ENCODE measurements around the gene LSM5.

Gene LSM5

DNA sequence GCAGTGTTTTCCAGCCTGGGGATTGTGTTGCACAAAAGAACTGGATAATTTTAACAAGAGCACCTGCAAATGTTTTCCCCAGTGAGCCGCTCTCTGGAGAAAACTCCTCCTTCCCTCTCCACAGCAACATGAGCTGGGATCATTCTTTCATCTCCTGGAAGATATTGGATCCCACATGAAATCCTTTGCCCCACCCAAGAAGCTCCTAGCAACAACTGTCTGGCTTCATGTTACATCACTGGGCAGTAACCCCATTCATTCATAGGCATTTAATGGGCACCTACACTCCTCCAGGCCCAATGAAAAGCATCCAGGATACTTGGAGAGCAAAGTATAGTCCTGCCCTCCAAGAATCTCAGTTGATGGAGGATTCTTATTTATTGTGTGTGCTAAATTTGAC is 27.2 kb downstream of the LSM5 start:
- no peak for DNase-seq

DNA sequence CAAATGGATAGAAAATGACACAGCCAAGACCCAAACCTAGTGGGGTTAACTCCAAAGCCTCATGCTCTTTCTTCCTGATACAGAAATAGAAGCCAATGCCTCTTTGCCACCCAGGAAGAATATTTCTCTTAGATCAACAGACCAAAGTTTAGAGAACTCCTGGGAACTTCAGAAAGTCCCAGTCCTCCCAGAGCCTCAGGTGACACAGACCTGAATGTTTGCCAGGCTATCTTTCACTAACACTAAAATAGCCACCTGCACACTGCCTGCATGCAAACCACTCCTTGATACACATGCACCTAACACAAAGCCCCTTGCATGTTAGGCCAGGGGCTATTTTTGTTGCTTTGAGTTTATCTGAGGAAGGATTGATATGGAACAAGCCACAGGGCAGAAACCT is 27.7 kb downstream of the LSM5 start:
- no peak for DNase-seq

DNA sequence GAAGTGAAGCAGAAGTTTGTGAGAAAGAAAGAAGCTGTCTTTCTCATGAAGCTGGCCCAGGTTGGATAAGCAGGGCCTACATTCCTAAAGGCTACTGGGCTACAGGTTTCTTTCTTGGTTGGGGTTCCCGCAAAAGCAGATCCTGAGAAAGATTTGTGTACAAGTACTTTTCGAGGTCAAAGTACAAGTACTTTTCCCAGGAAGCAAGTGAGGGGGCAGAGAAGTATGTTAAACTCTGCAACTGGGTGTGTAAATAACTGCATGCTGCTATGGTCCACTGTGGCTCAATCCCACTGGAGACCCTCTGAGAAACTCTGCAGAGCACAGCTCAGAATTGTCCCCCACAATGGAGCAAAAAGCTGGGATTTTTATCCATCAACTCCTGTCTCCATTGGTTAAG is 28.7 kb downstream of the LSM5 start:
- no peak for DNase-seq

GRCh38 chr7:32459788-32460187 is 30.4 kb downstream of the LSM5 start:
- no peak for DNase-seq

GRCh38 chr7:32458025-32458424 is 32.2 kb downstream of the LSM5 start:
- no peak for DNase-seq

DNA sequence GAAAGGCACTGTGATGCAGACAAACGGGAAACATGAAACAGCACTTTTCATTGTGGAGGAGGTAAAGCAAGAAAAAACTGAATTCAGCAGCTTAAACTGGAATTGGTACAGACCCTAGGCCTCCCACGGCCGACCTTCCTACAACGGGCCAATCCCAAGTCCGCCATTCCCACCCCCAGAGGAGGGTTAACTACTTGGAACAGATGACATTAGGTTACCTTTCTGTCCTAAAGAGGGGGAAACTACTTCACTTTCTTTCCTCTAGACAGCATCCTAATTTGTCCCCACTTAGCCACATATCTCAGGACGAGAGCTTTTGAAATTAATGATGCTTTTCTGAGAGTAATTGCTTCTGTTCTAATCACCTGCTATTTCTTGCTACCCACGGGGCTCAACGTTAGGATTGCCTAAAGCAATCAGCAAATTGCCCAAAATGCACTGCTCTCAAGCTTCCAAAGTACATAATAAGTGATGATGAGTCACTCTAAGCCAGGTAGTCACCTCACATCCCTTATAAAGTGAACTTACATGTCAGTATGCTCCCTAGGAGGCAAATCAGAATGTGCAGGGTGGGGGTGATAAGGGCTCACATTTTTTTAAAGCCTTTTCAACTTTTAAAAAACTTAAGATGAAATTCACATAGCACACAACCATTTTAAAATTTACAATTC is 36.7 kb downstream of the LSM5 start:
- DNase-seq: no peak

GRCh38 chr7:32447218-32447617 is 43.0 kb downstream of the LSM5 start:
- DNase-seq: no peak

- DNase-seq: peak in 1 of 58 donors; percentile 7
Measured at GRCh38 chr7:32436146-32436928, 53.8 kb downstream of the LSM5 start.
